NCI-H1417 treated with DMSO at 0.1 percent for 48 hours (cell line): ENCODE measurements around the gene MTFP1.
"Not testable (repeated sequence)": the region's sequence is repeated elsewhere in the genome, so short reads cannot be mapped to it uniquely, and the experiment has no call there.

Experiments
- DNase-seq: peaks from one replicate; lab custom pipeline; 2025; lab: John Stamatoyannopoulos, UW

Gene MTFP1

GRCh38 chr22:30425616-30426387, at the start of gene MTFP1:
Gene MTFP1, plus strand, starts transcription at chr22:30425768. Its CDS starts 112 bp downstream, at chr22:30425880.
- no peak for DNase-seq

DNA sequence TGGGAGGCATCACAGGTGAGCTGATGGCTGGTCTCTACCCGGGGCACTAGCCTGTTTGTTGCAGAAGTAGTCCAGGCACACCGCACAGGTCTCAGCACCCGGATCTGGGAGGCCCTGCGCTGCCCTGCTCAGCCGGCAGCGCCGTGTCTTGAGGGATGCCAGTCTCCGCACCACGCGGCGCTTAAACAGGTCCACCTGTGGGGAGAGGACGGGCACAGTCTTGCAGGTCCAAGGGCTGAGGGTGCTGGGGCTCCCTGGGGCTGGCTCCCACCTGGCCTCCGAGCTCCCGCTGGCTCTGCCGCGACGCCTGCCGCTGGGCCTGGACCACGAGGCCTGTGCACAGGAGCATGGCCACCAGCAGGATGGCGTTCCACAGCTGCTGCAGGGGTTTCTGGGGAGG, 45.6 kb upstream of the MTFP1 start:
- DNase-seq: no peak

DNA sequence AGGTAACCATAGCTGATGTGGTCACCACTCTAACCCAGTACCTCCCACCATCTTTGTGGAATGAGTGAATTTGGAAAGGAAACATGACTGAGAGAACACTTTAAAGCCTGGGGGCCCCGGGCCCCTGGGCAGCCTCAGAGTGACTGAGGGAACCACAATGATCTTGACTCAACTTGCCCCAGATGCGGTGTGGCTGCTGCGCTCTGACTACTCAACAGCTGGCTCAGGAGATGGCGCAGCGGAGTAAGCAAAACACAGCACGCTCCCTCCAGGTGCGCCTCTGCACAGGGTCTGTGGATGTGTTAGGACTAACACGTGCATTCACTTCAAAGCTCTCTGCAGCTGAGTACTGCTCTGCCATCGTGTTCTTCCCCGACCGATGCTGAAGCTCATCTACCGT, 44.3 kb upstream of the MTFP1 start:
- no peak for DNase-seq

- no peak for DNase-seq
Observed at GRCh38 chr22:30382340-30382739, 43.2 kb upstream of the MTFP1 start.

GRCh38 chr22:30383061-30383460, 42.5 kb upstream of the MTFP1 start:
- no peak for DNase-seq

DNA sequence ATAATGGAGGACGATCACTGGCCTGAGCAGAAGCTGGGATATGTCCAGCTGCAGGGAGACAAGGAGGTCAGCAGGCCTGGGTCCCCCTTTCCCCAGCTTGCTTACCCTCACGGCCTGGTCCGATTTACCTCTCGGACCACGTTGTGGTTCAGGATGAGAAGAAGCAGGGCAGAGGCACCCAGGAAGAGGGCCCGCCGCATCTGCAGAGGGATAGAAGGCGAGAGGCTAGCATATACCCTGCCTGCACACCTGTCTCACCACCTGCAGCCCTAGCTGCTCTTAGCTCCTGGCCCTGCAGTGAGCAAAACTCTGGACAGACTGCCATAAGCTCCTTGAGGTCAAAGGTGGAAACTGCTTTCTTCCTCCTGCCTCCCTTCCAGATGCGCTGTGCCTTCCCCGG, 39.6 kb upstream of the MTFP1 start:
- DNase-seq: no peak

GRCh38 chr22:30386608-30386959, 39.0 kb upstream of the MTFP1 start:
- no peak for DNase-seq

- no peak for DNase-seq
Observed at GRCh38 chr22:30386960-30387827, 38.4 kb upstream of the MTFP1 start, which contains the start of gene RNF215. Gene RNF215, minus strand, starts transcription at chr22:30387411. Its CDS starts 98 bp downstream, at chr22:30387313.

GRCh38 chr22:30390974-30391691, 34.4 kb upstream of the MTFP1 start:
- no peak for DNase-seq

DNA sequence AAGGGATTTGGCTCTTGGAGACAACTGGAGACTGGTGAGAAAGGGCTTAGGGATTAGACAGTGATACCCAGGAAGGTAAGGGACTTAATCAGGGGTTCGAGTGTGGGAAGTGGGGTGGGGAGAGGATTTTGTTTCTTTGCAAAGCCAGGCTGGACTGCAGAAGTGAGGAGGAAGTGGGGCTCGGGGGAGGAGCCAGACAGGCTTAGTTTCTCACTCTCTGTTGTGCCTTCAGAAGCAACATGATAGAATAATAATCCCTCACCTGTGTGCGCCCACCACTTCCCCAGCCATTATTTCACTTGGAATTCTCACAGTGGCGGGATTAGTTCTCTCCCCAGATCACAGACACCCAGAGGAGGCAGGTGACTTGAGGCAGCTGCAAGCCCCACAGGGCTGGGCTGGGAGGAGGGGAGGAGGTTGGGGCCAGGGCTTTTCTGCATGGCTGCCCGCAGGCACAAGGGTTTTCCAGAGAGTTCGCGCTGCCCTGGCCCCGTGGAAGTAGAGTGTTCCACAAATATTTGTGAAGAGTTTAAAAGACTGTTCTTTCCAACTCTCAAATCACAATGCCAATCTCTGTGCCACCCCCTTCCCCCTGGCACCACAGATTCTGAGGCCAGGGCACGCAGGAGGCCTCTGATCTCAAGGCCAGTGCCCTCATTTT, 32.8 kb upstream of the MTFP1 start:
- no peak for DNase-seq

DNA sequence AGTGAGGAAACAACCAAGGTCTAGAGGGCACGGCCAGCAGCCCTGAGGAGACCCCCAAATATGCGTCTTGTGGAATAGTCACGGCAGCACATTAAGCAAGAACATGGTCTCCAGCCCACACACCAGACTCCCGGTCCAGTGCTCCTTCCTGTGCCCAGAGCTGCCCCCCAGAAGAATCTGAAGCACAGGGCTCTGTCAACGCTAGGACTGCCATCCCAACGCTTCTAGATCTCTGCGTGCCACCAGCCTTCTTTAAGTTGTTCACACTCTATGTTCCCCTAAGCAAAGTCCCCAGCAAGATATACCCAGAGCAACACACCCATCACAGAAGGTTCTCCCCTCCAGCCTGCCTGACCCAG, 32.3 kb upstream of the MTFP1 start:
- DNase-seq: no peak

GRCh38 chr22:30393885-30394284, 31.7 kb upstream of the MTFP1 start:
- no peak for DNase-seq

GRCh38 chr22:30396871-30397655, 28.5 kb upstream of the MTFP1 start, which contains the start of gene SEC14L2:
Gene SEC14L2, plus strand, starts transcription at chr22:30397018. Its CDS starts 99 bp downstream, at chr22:30397117.
- no peak for DNase-seq

DNA sequence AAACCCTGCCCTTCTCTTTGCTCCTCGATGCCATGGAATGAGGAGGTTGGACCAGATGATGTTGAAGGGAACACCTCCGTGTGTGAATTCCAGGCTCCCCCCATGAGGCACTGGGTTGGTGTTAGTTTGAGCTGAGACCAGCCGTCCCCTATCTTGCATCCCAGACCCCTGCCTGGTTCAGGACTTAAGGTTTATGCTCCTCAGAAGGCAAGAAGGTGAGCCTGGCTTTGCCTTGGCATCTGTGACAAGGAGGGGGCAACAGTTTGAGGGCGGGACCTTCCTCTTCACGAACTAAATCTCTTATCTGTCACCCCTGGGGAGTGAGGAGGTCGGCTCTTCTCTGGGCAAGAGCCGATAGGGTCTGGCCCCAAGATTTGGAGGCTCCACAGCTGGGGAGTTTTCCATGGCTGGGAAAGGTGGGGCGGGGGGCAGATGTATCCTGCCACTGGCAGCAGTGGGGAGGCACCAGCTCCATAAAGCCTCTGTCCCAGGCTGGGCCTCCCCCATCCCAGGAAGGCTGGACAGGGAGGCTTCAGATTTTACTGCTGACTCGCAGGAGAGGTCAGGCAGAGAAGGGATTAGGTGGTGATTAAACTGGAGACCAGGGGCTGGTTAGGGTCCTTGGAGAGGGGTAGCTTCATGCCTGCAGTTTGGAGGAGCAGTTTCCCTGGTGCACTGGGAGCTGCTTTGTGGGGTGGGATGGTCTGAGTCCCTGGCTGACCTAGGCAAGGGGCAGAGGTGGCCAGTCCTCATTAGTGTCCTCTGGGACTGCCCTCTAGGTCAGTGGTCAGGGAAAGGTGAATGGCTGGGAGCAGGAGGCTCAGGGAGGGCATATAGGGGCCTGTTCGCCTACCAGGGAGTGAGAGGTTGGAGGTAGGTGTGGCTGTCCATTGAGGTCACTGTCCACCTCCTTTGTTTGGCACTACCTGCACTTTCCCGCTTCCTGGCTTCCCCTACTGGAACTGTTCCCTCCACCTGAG, 27.6 kb upstream of the MTFP1 start:
- DNase-seq: no peak

DNA sequence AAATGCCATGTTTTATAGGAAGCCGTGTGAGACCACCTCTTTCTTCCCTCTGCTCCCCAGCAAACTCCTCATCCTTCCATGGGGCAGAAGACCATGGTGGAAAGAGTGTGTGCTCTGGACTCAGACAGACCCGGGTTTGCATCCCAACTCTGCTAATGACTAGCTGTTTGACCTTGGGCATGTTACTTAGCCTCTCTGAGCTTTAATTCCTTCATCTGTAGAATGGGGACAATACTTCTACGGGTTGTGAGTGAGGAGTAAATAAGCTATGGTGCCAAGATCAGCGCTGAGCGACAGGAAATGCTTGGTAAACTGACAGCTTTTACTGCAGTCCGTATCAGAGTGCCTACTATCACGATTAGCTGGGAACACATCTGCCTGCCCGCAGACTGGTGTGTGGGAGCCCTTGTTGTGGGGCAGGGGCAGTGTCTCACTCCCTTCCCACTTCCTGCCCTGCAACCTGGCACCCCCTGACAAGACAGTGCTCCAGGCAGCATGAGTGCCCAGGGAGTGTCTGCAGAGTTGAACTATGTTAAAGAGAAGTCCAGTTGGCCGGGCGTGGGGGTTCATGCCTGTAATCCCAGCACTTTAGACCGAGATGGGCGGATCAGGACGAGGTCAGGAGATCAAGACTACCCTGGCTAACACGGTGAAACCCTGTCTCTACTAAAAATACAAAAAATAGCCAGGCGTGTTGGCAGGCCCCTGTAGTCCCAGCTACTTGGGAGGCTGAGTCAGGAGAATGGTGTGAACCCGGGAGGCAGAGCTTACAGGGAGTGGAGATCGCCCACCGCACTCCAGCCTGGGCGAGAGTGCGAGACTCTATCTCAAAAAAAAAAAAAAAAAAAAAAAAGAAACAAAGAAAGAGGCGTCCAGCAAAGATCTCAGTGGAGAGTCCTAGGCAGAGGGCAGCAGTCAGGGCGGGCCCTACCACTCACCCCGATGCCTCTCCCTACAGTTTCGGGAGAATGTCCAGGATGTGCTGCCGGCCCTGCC, 26.6 kb upstream of the MTFP1 start:
- no peak for DNase-seq

DNA sequence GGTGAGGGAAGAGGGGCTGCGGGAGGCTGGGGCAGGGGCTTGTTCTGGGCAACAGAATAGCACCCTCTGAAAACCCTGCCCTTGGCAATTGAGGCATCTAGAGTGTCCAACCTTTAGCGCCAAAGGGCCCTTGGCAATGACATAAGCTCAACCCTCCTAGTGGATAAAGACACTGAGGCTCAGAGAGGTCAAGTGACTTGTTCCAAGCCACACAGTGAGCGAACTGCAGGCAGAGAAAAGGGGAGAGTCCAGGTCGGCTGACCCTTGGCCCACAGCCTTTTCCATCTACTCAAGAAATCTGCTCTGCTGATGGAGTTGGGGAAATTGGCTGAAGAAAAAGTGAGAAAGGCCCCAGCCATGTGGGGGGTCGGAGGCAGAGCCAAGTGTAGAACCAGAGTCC, 25.9 kb upstream of the MTFP1 start:
- no peak for DNase-seq

DNA sequence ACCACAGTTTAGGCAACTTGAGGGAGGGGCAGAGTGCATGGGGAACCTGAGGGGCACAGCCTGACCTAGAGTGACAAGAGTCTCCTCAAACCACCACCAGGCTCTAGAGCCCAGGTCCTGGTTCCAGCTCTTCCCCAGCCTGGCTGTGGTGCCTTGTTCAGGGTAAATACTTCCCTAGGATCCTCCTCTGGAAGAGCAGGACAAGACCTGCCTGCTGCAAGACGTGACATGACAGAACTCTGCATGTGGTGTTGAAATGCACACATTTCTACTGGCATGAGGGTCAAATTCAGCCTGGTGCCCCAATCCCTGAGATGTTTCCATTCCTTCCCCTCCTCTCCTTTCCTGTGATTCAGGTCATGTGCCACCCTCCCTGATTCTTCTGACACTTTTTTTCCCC, 25.4 kb upstream of the MTFP1 start:
- DNase-seq: no peak

- not testable (repeated sequence) for DNase-seq
Observed at GRCh38 chr22:30401024-30401423, 24.5 kb upstream of the MTFP1 start.
